A549 (cell line): ENCODE results near the gene P3R3URF. TPM values are rescaled to one million over a fixed set of nuclear protein-coding genes. Genes with fewer than 3 reads are reported as not detected.

Source experiments
- ATAC-seq, 2 experiments: fragments of 200-7000 bp in 1 of 2; fragments of >200 bp in 1 of 2; cut with Nextera tagmentation in 1 of 2; cut with Tn5 transposase in 1 of 2; 3 replicates each; pipeline versions ENCODE4 v1.8.0 to v1.9.1; 2018 to 2020; ENCODE audit warnings: mild to moderate bottlenecking in 1 of 2, moderate library complexity in 1 of 2
- CTCF ChIA-PET: fragments of 300-600 bp; sonication (Branson Sonifier 250); formaldehyde crosslinking; extraction: SDS; loops from one replicate; lab custom pipeline; 2021; ENCODE audit warnings: antibody characterized with exemption, inconsistent platforms; lab: Yijun Ruan, JAX
- POLR2A ChIA-PET: fragments of 350-600 bp; formaldehyde crosslinking; extraction: SDS; loops from one replicate; lab custom pipeline; 2021; ENCODE audit warnings: antibody characterized with exemption, inconsistent platforms; lab: Yijun Ruan, JAX
- DNase-seq, 2 experiments: peaks; one replicate each; pipeline versions ENCODE4 v3.0.0 to v3.0.0-alpha.2; 2011 to 2016; ENCODE audit warnings: low read depth in 1 of 2, low spot score in 1 of 2
- FAIRE-seq: peaks from 2 replicates; lab custom pipeline; 2011; peaks lifted over from hg19 to GRCh38; lab: Jason Lieb, UNC
- H3K27ac ChIP-seq, 2 experiments: fragments of >200 bp; sonication (Bioruptor Twin); formaldehyde crosslinking; 3 replicates each; pipeline ENCODE4 v1.5.1; 2016 to 2017
- H3K4me1 ChIP-seq: fragments of >200 bp; sonication (Bioruptor Twin); formaldehyde crosslinking; 3 replicates; pipeline ENCODE4 v1.6.1; 2016
- H3K4me2 ChIP-seq: fragments of >200 bp; sonication (Bioruptor Twin); formaldehyde crosslinking; 3 replicates; pipeline ENCODE4 v1.6.1; 2016
- H3K4me3 ChIP-seq: fragments of >200 bp; sonication (Bioruptor Twin); formaldehyde crosslinking; 3 replicates; pipeline ENCODE4 v1.5.1; 2016
- H3K9me3 ChIP-seq: fragments of >200 bp; sonication (Bioruptor Twin); formaldehyde crosslinking; 3 replicates; pipeline ENCODE4 v1.6.1; 2016
- CEBPB ChIP-seq, 2 experiments: fragments of >200 bp in 1 of 2; sonication (Bioruptor Twin) in 1 of 2; formaldehyde crosslinking in 1 of 2; IDR thresholded peaks; 2 replicates each; pipeline ENCODE4 v1.6.1; 2012 to 2016
- CHD4 ChIP-seq: fragments of 200-600 bp; sonication (generic); IDR thresholded peaks from 2 replicates; pipeline ENCODE4 v1.6.1; 2016; ENCODE audit warnings: antibody characterized with exemption, mild to moderate bottlenecking, borderline replicate concordance
- CTCF ChIP-seq: fragments of >200 bp; sonication (Bioruptor Twin); formaldehyde crosslinking; IDR thresholded peaks from 3 replicates; pipeline ENCODE4 v1.5.1; 2016
- EHMT2 ChIP-seq: fragments of 200-600 bp; sonication (generic); IDR thresholded peaks from 2 replicates; pipeline ENCODE4 v1.6.1; 2016; ENCODE audit warnings: antibody characterized with exemption, low read depth, mild to moderate bottlenecking, moderate library complexity
- FOSB ChIP-seq: fragments of 250-450 bp; sonication (Bioruptor Pico); IDR thresholded peaks from 2 replicates; pipeline ENCODE4 v1.5.0; 2020; ENCODE audit warnings: mild to moderate bottlenecking, moderate library complexity
- FOXS1 ChIP-seq: fragments of 250-450 bp; sonication (Bioruptor Pico); IDR thresholded peaks from 2 replicates; pipeline ENCODE4 v1.5.0; 2020; ENCODE audit warnings: mild to moderate bottlenecking, moderate library complexity
- HEYL ChIP-seq: fragments of 250-450 bp; sonication (Bioruptor Pico); IDR thresholded peaks from 2 replicates; pipeline ENCODE4 v1.8.0; 2021; ENCODE audit warnings: mild to moderate bottlenecking, moderate library complexity
- HOXB13 ChIP-seq: fragments of 250-450 bp; sonication (Bioruptor Pico); IDR thresholded peaks from 2 replicates; pipeline ENCODE4 v1.5.0; 2020; ENCODE audit warnings: low read depth, mild to moderate bottlenecking, moderate library complexity
- JUN ChIP-seq, 2 experiments: fragments of >200 bp; sonication (Bioruptor Twin); formaldehyde crosslinking; IDR thresholded peaks; 2 replicates in 1 of 2; 3 replicates in 1 of 2; pipeline ENCODE4 v1.6.1; 2016 to 2017
- POLR2A ChIP-seq: IDR thresholded peaks from 2 replicates; pipeline ENCODE4 v1.6.1; 2012; ENCODE audit warnings: mild to moderate bottlenecking, low read length
- RAD21 ChIP-seq, 2 experiments: fragments of >200 bp in 1 of 2; sonication (Bioruptor Twin) in 1 of 2; formaldehyde crosslinking in 1 of 2; IDR thresholded peaks in 1 of 2; conservative IDR thresholded peaks in 1 of 2; 2 replicates in 1 of 2; 3 replicates in 1 of 2; pipeline ENCODE4 v1.6.1; 2012 to 2018; ENCODE audit warnings: inconsistent platforms in 1 of 2
- ZC3H11A ChIP-seq: fragments of 450-650 bp; IDR thresholded peaks from 2 replicates; pipeline ENCODE4 v1.6.1; 2014; ENCODE audit warnings: antibody characterized with exemption, mild to moderate bottlenecking
- WGBS: methylation state at CpG from one replicate; pipeline ENCODE4 v1.1.6; 2017; ENCODE audit errors: missing lambda C conversion rate; 5-methylcytosine and 5-hydroxymethylcytosine counted together
- polyA plus RNA-seq, 4 experiments: library from polyadenylated mRNA; depleted of rRNA in 3 of 4; stranded (reverse); fragments of >200 nt; fragmentation: RNase III in 1 of 4; extraction: RNeasy Plus Mini Kit Qiagen cat#74134 plus additional on column Dnase treatment in 1 of 4; gene quantifications; 2 replicates in 3 of 4; 3 replicates in 1 of 4; pipeline ENCODE4 v1.2.3, GENCODE V29; 2011 to 2017
- TF ChIP-seq, protein P1 (sequence below): fragments of 250-450 bp; sonication (Bioruptor Pico); IDR thresholded peaks from 2 replicates; pipeline ENCODE4 v1.5.0; 2021; ENCODE audit warnings: mild to moderate bottlenecking, moderate library complexity, borderline replicate concordance
- TF ChIP-seq, protein P2 (sequence below): fragments of 450-650 bp; IDR thresholded peaks from 2 replicates; pipeline ENCODE4 v1.6.1; 2014; ENCODE audit warnings: antibody characterized with exemption
- TF ChIP-seq, protein P3 (sequence below): fragments of >200 bp; sonication (Bioruptor Twin); formaldehyde crosslinking; IDR thresholded peaks from 3 replicates; pipeline ENCODE4 v1.6.1; 2016
- TF ChIP-seq, protein P4 (sequence below): IDR thresholded peaks from 2 replicates; pipeline ENCODE4 v1.6.1; 2012

The P3R3URF gene
- polyA plus RNA-seq, 2 of the 4 experiments (the other 2 are of a cell fraction): not detected

DNA sequence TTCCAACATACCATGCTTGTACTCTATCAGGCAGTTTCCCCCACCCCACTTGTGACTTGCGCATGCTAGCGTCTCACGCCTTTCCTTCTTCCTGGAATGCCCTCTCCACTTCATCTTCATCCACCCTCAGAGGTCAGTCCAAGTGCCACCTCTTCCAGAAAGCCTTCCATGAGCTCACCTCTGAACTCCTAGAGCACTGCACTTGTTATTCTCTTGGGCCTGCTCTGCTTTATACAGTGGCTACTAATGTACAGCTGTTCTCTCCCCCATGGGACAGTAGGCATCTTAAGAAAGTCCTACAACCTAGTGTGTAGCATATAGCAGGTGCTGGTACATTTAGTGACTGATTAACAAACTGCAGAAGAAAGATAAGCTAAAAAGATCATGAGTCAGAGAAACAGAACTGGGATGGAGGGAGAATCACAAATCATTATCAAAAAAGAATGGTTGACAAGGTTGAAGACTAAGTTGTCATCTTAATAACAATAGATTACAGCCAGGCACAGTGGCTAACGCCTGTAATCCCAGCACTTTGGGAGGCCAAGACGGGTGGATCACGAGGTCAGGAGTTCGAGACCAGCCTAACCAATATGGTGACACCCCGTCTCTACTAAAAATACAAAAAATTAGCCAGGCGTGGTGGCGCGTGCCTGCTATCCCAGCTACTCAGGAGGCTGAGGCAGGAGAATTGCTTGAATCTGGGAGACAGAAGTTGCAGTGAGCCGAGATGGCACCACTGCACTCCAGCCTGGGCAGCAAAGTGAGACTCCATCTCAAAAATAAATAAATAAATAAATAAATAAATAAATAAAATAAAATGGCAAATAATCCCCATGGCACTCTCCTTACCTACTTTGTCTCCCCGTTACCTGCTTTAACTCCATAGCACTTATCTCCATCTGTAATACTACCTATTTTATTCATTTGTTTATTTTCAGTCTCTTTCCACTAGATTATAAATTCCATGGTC, 17.7 kb downstream of the P3R3URF start:
- no peaks in the 10 kb centered on the region for H3K9me3 ChIP-seq
- TF ChIP-seq, protein P1, sequence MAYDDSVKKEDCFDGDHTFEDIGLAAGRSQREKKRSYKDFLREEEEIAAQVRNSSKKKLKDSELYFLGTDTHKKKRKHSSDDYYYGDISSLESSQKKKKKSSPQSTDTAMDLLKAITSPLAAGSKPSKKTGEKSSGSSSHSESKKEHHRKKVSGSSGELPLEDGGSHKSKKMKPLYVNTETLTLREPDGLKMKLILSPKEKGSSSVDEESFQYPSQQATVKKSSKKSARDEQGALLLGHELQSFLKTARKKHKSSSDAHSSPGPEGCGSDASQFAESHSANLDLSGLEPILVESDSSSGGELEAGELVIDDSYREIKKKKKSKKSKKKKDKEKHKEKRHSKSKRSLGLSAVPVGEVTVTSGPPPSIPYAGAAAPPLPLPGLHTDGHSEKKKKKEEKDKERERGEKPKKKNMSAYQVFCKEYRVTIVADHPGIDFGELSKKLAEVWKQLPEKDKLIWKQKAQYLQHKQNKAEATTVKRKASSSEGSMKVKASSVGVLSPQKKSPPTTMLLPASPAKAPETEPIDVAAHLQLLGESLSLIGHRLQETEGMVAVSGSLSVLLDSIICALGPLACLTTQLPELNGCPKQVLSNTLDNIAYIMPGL (CRISPR knock-in tag): no peak
- TF ChIP-seq POLR2A (no peak), ZC3H11A (0 out of 2 replicates have a peak, but pooled peaks have one; percentile 5)
- DNase-seq: no peak
- CTCF ChIA-PET: interaction anchor here (1.4 kb wide), 1 partner anchor 122 kb away, joined by 6 read pairs; no protein-coding TSS in a partner anchor
- H3K4me1 ChIP-seq: no peaks in the 10 kb centered on the region
- no peak overlapping the region for H3K27ac ChIP-seq
- H3K4me2 ChIP-seq: no peak overlapping the region
- POLR2A ChIA-PET: no interaction called here
- no peak for ATAC-seq
- H3K4me3 ChIP-seq: no peak overlapping the region
- FAIRE-seq: no peak
- WGBS: 74% methylated on average over 13 of the region's 13 CpGs

GRCh38 chr1:46157916-46158311, 18.4 kb downstream of the P3R3URF start:
- FAIRE-seq: no peak
- Histone ChIP-seq H3K4me1 (no peaks in the 10 kb centered on the region), H3K4me2 (no peak overlapping the region), H3K4me3 (no peak overlapping the region), H3K9me3 (no peaks in the 10 kb centered on the region), H3K27ac (no peak overlapping the region)
- DNase-seq: no peak
- ChIA-PET POLR2A (no interaction called here), CTCF (interaction anchor here (1.4 kb wide), 1 partner anchor 121 kb away, joined by 6 read pairs; no protein-coding TSS in a partner anchor)
- WGBS: 80% methylated on average over 1 of the region's 1 CpG
- ATAC-seq: no peak
- TF ChIP-seq CHD4 (no peak), HEYL (CRISPR knock-in tag) (no peak), RAD21 (conservative IDR thresholded peaks at IDR 0.05 in 1 of 2, IDR thresholded peaks at IDR 0.05 in 1 of 2) (no peak), CTCF (no peak), CEBPB (IDR thresholded peaks at IDR 0.05) (no peak), FOXS1 (CRISPR knock-in tag) (no peak), FOSB (CRISPR knock-in tag) (no peak), JUN (IDR thresholded peaks at IDR 0.05) (no peak), HOXB13 (CRISPR knock-in tag) (no peak), EHMT2 (no peak)
- TF ChIP-seq, protein P2, sequence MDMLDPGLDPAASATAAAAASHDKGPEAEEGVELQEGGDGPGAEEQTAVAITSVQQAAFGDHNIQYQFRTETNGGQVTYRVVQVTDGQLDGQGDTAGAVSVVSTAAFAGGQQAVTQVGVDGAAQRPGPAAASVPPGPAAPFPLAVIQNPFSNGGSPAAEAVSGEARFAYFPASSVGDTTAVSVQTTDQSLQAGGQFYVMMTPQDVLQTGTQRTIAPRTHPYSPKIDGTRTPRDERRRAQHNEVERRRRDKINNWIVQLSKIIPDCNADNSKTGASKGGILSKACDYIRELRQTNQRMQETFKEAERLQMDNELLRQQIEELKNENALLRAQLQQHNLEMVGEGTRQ: no peak
- TF ChIP-seq, protein P3, sequence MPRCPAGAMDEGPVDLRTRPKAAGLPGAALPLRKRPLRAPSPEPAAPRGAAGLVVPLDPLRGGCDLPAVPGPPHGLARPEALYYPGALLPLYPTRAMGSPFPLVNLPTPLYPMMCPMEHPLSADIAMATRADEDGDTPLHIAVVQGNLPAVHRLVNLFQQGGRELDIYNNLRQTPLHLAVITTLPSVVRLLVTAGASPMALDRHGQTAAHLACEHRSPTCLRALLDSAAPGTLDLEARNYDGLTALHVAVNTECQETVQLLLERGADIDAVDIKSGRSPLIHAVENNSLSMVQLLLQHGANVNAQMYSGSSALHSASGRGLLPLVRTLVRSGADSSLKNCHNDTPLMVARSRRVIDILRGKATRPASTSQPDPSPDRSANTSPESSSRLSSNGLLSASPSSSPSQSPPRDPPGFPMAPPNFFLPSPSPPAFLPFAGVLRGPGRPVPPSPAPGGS: no peak
- TF ChIP-seq, protein P1 (CRISPR knock-in tag): no peak
- TF ChIP-seq, protein P4, sequence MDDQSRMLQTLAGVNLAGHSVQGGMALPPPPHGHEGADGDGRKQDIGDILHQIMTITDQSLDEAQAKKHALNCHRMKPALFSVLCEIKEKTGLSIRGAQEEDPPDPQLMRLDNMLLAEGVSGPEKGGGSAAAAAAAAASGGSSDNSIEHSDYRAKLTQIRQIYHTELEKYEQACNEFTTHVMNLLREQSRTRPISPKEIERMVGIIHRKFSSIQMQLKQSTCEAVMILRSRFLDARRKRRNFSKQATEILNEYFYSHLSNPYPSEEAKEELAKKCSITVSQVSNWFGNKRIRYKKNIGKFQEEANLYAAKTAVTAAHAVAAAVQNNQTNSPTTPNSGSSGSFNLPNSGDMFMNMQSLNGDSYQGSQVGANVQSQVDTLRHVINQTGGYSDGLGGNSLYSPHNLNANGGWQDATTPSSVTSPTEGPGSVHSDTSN: no peak
